ENCODE results near the gene DTWD2.

DNA sequence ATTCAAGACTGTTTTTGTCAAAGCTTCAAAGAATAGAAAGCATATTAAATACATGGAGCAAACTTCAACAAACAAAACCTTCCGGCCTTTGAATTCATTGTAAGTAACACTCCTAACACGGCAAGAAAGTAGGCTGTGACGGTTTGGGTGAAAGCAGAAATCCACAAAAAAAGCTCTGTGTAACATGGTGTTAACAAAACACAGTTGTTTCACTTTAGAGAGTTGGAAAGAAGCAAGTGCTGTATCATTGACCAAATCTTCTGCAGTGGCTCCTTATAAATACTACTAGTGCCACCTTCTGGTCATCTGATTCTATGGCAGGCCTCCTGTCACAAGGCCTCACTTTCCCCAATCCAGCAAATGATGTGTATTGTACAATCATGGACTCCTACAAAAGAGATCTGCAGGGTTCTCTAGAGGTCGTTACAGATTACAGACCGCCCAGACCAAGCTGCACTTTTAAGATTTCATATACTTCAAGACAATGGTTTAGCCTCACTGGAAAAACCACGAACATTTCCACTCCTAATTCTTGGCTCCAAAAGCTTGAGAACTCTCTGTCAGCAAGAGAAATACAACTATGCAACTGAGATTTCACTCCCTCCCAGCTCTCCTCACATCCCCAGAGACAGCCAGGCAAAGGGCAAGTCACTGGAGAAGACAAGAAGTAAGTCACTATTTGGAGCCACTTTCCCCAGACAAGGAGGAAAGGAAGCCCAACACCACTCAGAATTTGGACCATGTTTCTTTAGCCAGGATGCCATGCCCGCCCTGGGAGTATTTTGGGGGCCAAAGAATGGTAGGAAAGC is 196.2 kb downstream of the DTWD2 start:
- TF ChIP-seq POLR2A (IDR thresholded peaks at IDR 0.05), result no peak
- TF ChIP-seq, protein P1, sequence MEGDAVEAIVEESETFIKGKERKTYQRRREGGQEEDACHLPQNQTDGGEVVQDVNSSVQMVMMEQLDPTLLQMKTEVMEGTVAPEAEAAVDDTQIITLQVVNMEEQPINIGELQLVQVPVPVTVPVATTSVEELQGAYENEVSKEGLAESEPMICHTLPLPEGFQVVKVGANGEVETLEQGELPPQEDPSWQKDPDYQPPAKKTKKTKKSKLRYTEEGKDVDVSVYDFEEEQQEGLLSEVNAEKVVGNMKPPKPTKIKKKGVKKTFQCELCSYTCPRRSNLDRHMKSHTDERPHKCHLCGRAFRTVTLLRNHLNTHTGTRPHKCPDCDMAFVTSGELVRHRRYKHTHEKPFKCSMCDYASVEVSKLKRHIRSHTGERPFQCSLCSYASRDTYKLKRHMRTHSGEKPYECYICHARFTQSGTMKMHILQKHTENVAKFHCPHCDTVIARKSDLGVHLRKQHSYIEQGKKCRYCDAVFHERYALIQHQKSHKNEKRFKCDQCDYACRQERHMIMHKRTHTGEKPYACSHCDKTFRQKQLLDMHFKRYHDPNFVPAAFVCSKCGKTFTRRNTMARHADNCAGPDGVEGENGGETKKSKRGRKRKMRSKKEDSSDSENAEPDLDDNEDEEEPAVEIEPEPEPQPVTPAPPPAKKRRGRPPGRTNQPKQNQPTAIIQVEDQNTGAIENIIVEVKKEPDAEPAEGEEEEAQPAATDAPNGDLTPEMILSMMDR (IDR thresholded peaks at IDR 0.05), result peak; percentile 55 to 74 (median 72)

All from testis (tissue), 2 donors.